GM12892 (cell line): ENCODE measurements around the gene TTC9B.

Experiments
- POLR2A ChIP-seq: IDR thresholded peaks from 2 replicates; pipeline ENCODE4 v1.6.1; 2011; ENCODE audit warnings: low read depth, low read length, control low read depth
- POLR2AphosphoS5 ChIP-seq: IDR thresholded peaks from 2 replicates; pipeline ENCODE4 v1.6.1; 2011; ENCODE audit warnings: low read depth, low read length, control low read depth

DNA sequence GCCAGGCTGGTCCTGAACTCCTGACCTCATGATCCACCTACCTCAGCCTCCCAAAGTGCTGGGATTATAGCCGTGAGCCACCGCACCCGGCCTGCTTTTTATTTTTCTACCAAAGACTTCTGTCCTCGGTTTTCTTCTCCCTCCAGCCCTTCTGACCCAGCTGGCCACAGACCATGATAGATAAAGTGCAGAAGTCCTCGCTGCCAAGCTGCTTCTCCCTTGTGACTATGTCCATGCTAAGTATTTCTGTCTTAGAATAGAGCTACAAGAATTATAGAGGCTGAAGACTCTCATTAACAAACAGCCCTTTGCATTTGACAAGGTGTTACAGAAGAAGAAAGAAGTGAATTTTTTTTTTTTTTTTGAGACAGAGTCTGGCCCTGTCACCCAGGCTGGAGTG lies 42.4 kb downstream of the TTC9B start:
- TF ChIP-seq POLR2AphosphoS5 (no peak), POLR2A (no peak)
